Endothelial cell of umbilical vein (primary cell): ENCODE measurements around the gene SECISBP2. TPM values are rescaled to one million over a fixed set of nuclear protein-coding genes. Genes with fewer than 3 reads are reported as not detected.
A peak's percentile ranks its signal among the peaks of the same experiment; 100 is the strongest.

Source experiments
- BruUV-seq: library from RNA; stranded (reverse); fragments of 400-500 nt; replicated peaks from 2 replicates; lab custom pipeline; 2021; lab: Mats Ljungman, UMichigan
- CTCF ChIA-PET: fragments of 300-600, 350-600 bp; sonication (Branson Sonifier 250); formaldehyde crosslinking; loops from one replicate; lab custom pipeline; 2021; ENCODE audit warnings: antibody characterized with exemption, inconsistent platforms; lab: Charles Lee
- POLR2A ChIA-PET: fragments of 300-600, 350-600 bp; sonication (Branson Sonifier 250); formaldehyde crosslinking; loops from one replicate; lab custom pipeline; 2021; ENCODE audit warnings: antibody characterized with exemption, inconsistent platforms; lab: Charles Lee
- DNase-seq: peaks from one replicate; pipeline ENCODE4 v3.0.0-alpha.2; 2011; ENCODE audit warnings: low read depth, low spot score
- FAIRE-seq: peaks from 2 replicates; lab custom pipeline; 2011; peaks lifted over from hg19 to GRCh38; lab: Jason Lieb, UNC
- H2AFZ ChIP-seq: 2 replicates; pipeline ENCODE4 v1.6.0; 2012; ENCODE audit warnings: low read depth, low read length, control low read depth, inconsistent platforms
- H3K27ac ChIP-seq: 2 replicates; pipeline ENCODE4 v1.5.1; 2011; ENCODE audit warnings: low read depth, mild to moderate bottlenecking, control low read depth, low read length, moderate library complexity; ENCODE audit not compliant: insufficient read depth
- H3K27me3 ChIP-seq, 2 experiments: 2 replicates each; pipeline versions ENCODE4 v1.6.0 to v1.6.1; 2011; ENCODE audit warnings: low read length in 2 of 2, mixed read lengths in 1 of 2; ENCODE audit not compliant: control insufficient read depth in 2 of 2, insufficient read depth in 2 of 2
- H3K36me3 ChIP-seq, 2 experiments: 2 replicates in 1 of 2; 3 replicates in 1 of 2; pipeline ENCODE4 v1.5.1; 2011; ENCODE audit warnings: low read length in 2 of 2, mild to moderate bottlenecking in 1 of 2, moderate library complexity in 1 of 2; ENCODE audit not compliant: control insufficient read depth in 2 of 2, insufficient read depth in 2 of 2; ENCODE audit errors: extremely low read depth in 1 of 2
- H3K4me1 ChIP-seq: 3 replicates; pipeline ENCODE4 v1.5.1; 2011; ENCODE audit warnings: mild to moderate bottlenecking, low read length; ENCODE audit not compliant: control insufficient read depth, insufficient read depth; ENCODE audit errors: extremely low read depth
- H3K4me2 ChIP-seq: 2 replicates; pipeline ENCODE4 v1.6.1; 2011; ENCODE audit warnings: low read length, control low read depth, mixed read lengths; ENCODE audit not compliant: insufficient read depth
- H3K4me3 ChIP-seq, 3 experiments: fragments of 200-600 bp in 1 of 3; sonication (generic), shearing (Covaris generic) in 1 of 3; replicated peaks in 1 of 3; 2 replicates each; pipeline ENCODE4 v1.5.1; 2011 to 2016; ENCODE audit warnings: control low read depth in 3 of 3, low read length in 3 of 3, mild to moderate bottlenecking in 2 of 3, inconsistent platforms in 1 of 3, low read depth in 1 of 3, moderate library complexity in 1 of 3; ENCODE audit not compliant: insufficient read depth in 1 of 3
- H3K79me2 ChIP-seq: 2 replicates; pipeline ENCODE4 v1.6.0; 2012; ENCODE audit warnings: low read length, inconsistent platforms; ENCODE audit not compliant: control insufficient read depth, insufficient read depth
- H3K9ac ChIP-seq: replicated peaks from 2 replicates; pipeline ENCODE3; 2011; ENCODE audit warnings: low read length, control low read depth; ENCODE audit not compliant: insufficient read depth; ENCODE audit errors: extremely low read depth
- H3K9me1 ChIP-seq: replicated peaks from 3 replicates; pipeline ENCODE4 v1.6.0; 2011; ENCODE audit warnings: mild to moderate bottlenecking, low read length; ENCODE audit not compliant: control insufficient read depth, insufficient read depth; ENCODE audit errors: extremely low read depth
- H3K9me3 ChIP-seq: replicated peaks from 2 replicates; pipeline ENCODE4 v1.5.1; 2012; ENCODE audit warnings: low read length, inconsistent platforms; ENCODE audit not compliant: control insufficient read depth, insufficient read depth
- H4K20me1 ChIP-seq: replicated peaks from 2 replicates; pipeline ENCODE3; 2011; ENCODE audit warnings: mild to moderate bottlenecking, low read length; ENCODE audit not compliant: control insufficient read depth, insufficient read depth; ENCODE audit errors: extremely low read depth
- FOS ChIP-seq: IDR thresholded peaks from 2 replicates; pipeline ENCODE4 v1.6.1; 2011; ENCODE audit warnings: mild to moderate bottlenecking, low read length, moderate library complexity, borderline replicate concordance; ENCODE audit not compliant: insufficient read depth
- GATA2 ChIP-seq: IDR thresholded peaks from 2 replicates; pipeline ENCODE4 v1.7.0; 2011; ENCODE audit warnings: low read depth, mild to moderate bottlenecking, moderate library complexity, mixed read lengths, low read length; ENCODE audit not compliant: insufficient read length, insufficient read depth
- MYC ChIP-seq: IDR thresholded peaks from one replicate; pipeline ENCODE4 v1.6.1; 2011; ENCODE audit warnings: mild to moderate bottlenecking, low read depth, low read length
- POLR2A ChIP-seq: IDR thresholded peaks from 2 replicates; pipeline ENCODE4 v1.6.1; 2012; ENCODE audit warnings: low read depth, mild to moderate bottlenecking, control low read depth, low read length
- dilution Hi-C: fragments of 300-500 bp; cut with MboI; formaldehyde crosslinking; loops from one replicate; pipeline ENCODE4 v1.15.0; 2019; ENCODE audit warnings: low sequenced_read_pairs; ENCODE audit not compliant: extremely low pct_ligation_motif_present
- intact Hi-C: fragments of 100-400 bp; cut with micrococcal nuclease; formaldehyde crosslinking; loops from one replicate; pipeline ENCODE4 v1.10.0; 2022
- polyA plus RNA-seq, 4 experiments: library from polyadenylated mRNA; depleted of rRNA in 3 of 4; stranded (reverse) in 3 of 4; unstranded in 1 of 4; fragments of >200 nt; gene quantifications; 2 replicates each; pipeline versions ENCODE4 v1.2.1 to v1.2.3, GENCODE V29; 2011 to 2012; ENCODE audit warnings: missing spikeins in 1 of 4
- total RNA-seq: library from RNA; stranded (reverse); gene quantifications from 2 replicates; pipeline ENCODE4 v1.2.3, GENCODE V29; 2021
- TF ChIP-seq, protein P1 (sequence below), 2 donors: IDR thresholded peaks; 1 replicate in 1 of 2; 2 replicates in 1 of 2; pipeline ENCODE4 v1.5.1; 2011; ENCODE audit warnings: low read length in 2 of 2, mild to moderate bottlenecking in 2 of 2, moderate library complexity in 2 of 2, control low read depth in 1 of 2, inconsistent platforms in 1 of 2, low read depth in 1 of 2; ENCODE audit not compliant: insufficient read depth in 1 of 2; ENCODE audit errors: extremely low read depth in 1 of 2

The SECISBP2 gene
- total and polyA plus RNA-seq, 2 donors (not counting 3 experiments of a cell fraction or from before 2014, with no cell fraction given): 22.7 to 36.3 TPM

DNA sequence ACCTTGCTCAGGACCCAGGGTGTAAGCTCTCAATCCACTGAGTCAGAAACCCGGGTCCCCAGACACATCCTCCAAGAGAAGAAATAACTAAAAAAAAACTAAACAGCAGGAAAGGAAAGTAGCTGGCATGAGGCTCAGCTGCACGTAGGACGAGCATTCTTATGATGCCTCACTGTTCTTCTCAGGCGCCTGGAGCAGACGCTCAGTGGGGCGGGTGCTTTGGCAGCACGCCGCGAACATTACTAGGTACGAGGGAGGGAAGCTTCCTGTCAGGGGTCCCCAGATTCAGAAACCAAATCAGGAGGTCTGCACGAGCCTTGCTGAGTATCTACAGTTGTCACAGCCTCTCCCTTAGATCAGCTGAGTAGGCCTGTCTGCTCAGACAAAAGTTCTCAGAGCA lies 85.8 kb downstream of the SECISBP2 start:
- H4K20me1 ChIP-seq: no peaks in the 10 kb centered on the region
- no peak overlapping the region for H3K9ac ChIP-seq
- H3K27ac ChIP-seq: no peak overlapping the region
- no peaks in the 10 kb centered on the region for H3K9me1 ChIP-seq
- H3K36me3 ChIP-seq: no peaks in the 10 kb centered on the region
- dilution Hi-C loops (no loop called here), intact Hi-C loops (no loop called here)
- DNase-seq (no peak), FAIRE-seq (no peak)
- POLR2A ChIA-PET: no interaction called here
- no peak overlapping the region for H3K4me3 ChIP-seq
- no peak overlapping the region for H3K4me2 ChIP-seq
- H3K79me2 ChIP-seq: no peaks in the 10 kb centered on the region
- no peaks in the 10 kb centered on the region for H3K27me3 ChIP-seq
- TF ChIP-seq, protein P1, sequence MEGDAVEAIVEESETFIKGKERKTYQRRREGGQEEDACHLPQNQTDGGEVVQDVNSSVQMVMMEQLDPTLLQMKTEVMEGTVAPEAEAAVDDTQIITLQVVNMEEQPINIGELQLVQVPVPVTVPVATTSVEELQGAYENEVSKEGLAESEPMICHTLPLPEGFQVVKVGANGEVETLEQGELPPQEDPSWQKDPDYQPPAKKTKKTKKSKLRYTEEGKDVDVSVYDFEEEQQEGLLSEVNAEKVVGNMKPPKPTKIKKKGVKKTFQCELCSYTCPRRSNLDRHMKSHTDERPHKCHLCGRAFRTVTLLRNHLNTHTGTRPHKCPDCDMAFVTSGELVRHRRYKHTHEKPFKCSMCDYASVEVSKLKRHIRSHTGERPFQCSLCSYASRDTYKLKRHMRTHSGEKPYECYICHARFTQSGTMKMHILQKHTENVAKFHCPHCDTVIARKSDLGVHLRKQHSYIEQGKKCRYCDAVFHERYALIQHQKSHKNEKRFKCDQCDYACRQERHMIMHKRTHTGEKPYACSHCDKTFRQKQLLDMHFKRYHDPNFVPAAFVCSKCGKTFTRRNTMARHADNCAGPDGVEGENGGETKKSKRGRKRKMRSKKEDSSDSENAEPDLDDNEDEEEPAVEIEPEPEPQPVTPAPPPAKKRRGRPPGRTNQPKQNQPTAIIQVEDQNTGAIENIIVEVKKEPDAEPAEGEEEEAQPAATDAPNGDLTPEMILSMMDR (IDR thresholded peaks at IDR 0.05; ENCODE audit: extremely low read depth in 1 of 2, insufficient read depth in 1 of 2, low read depth in 1 of 2, low read length in 2 of 2): no peak
- TF ChIP-seq MYC: no peak
- TF ChIP-seq POLR2A: no peak
- TF ChIP-seq GATA2: no peak
- TF ChIP-seq FOS: no peak
- no TSS peak for BruUV-seq
- CTCF ChIA-PET: interaction anchor here (1.1 kb wide), 1 partner anchor 145 kb away, joined by 3 read pairs; no protein-coding TSS in a partner anchor
- peaks cover 2% of the 10 kb centered on the region for H3K4me1 ChIP-seq
- H3K9me3 ChIP-seq: no peaks in the 10 kb centered on the region
- H2AFZ ChIP-seq: no peak overlapping the region

- dilution Hi-C loops: no loop called here
- Histone ChIP-seq H3K27ac (no peak overlapping the region), H3K9me3 (no peaks in the 10 kb centered on the region), H3K79me2 (no peaks in the 10 kb centered on the region), H3K27me3 (no peaks in the 10 kb centered on the region), H3K4me1 (peaks cover 2% of the 10 kb centered on the region), H3K9ac (no peak overlapping the region), H3K36me3 (no peaks in the 10 kb centered on the region), H3K4me2 (no peak overlapping the region), H2AFZ (no peak overlapping the region), H3K4me3 (no peak overlapping the region), H3K9me1 (no peaks in the 10 kb centered on the region), H4K20me1 (no peaks in the 10 kb centered on the region)
- CTCF ChIA-PET: interaction anchor here (1.1 to 3.0 kb wide), 4 partner anchors 30 to 143 kb away, joined by 3 to 14 read pairs (median 3); partner anchors contain the start of gene SECISBP2
- TF ChIP-seq GATA2: no peak
- intact Hi-C loops: no loop called here
- BruUV-seq: no TSS peak
- FAIRE-seq (peak; percentile 18), DNase-seq (peak; percentile 30)
- POLR2A ChIA-PET: no interaction called here
Measured at GRCh38 chr9:89405826-89406225, 87.5 kb downstream of the SECISBP2 start.
